Astrocyte of the spinal cord (primary cell): Measurements from ENCODE around the gene REXO5.

Source experiments
- DNase-seq: peaks from one replicate; pipeline ENCODE4 v3.0.0; 2011; ENCODE audit warnings: low read depth, low spot score
- H3K4me3 ChIP-seq: 2 replicates; pipeline ENCODE4 v1.5.1; 2011; ENCODE audit warnings: low read depth, mild to moderate bottlenecking, low read length, moderate library complexity
- CTCF ChIP-seq: IDR thresholded peaks from 2 replicates; pipeline ENCODE4 v1.5.1; 2012; ENCODE audit warnings: low read depth, mild to moderate bottlenecking, low read length, inconsistent platforms
- in situ Hi-C: cut with HindIII; loops from 2 replicates; pipeline ENCODE4 v1.10.0; 2017; ENCODE audit warnings: low sequenced_read_pairs

REXO5 gene

GRCh38 chr16:20826039-20826566, 19.8 kb downstream of the REXO5 start:
- in situ Hi-C loops: no loop called here
- no peak for TF ChIP-seq CTCF
- no peak for DNase-seq
- no peak overlapping the region for H3K4me3 ChIP-seq

- no peak for DNase-seq
- in situ Hi-C loops: no loop called here
- no peak for TF ChIP-seq CTCF
- H3K4me3 ChIP-seq: no peak overlapping the region
Observed at GRCh38 chr16:20829536-20829935, 23.2 kb downstream of the REXO5 start.

GRCh38 chr16:20830372-20830771, 24.0 kb downstream of the REXO5 start:
- in situ Hi-C loops: no loop called here
- DNase-seq: no peak
- TF ChIP-seq CTCF: no peak
- no peak overlapping the region for H3K4me3 ChIP-seq

- no peak overlapping the region for H3K4me3 ChIP-seq
- TF ChIP-seq CTCF: no peak
- in situ Hi-C loops: no loop called here
- no peak for DNase-seq
Observed at GRCh38 chr16:20833086-20833485, 26.8 kb downstream of the REXO5 start.

GRCh38 chr16:20838240-20838639, 31.9 kb downstream of the REXO5 start:
- no peak for DNase-seq
- TF ChIP-seq CTCF: no peak
- no peak overlapping the region for H3K4me3 ChIP-seq
- in situ Hi-C loops: no loop called here

GRCh38 chr16:20839504-20839903, 33.2 kb downstream of the REXO5 start:
- DNase-seq: no peak
- H3K4me3 ChIP-seq: no peak overlapping the region
- in situ Hi-C loops: no loop called here
- no peak for TF ChIP-seq CTCF

GRCh38 chr16:20844054-20844453, 37.7 kb downstream of the REXO5 start:
- no peak for DNase-seq
- TF ChIP-seq CTCF: no peak
- in situ Hi-C loops: no loop called here
- H3K4me3 ChIP-seq: no peak overlapping the region
